Body of pancreas (tissue), 4 donors: ENCODE results near the gene CCDC57. TPM values are rescaled to one million over a fixed set of nuclear protein-coding genes. Genes with fewer than 3 reads are reported as not detected.

Experiments
- ATAC-seq: fragments of 150-250 bp; one replicate; pipeline ENCODE4 v1.9.1; 2016
- DNase-seq, 4 donors: peaks; one replicate each; pipeline ENCODE4 v3.0.0-alpha.2; 2019
- H3K27ac ChIP-seq, 4 donors: fragments of 200-600 bp; sonication (generic); 1 replicate in 3 of 4; 2 replicates in 1 of 4; pipeline versions ENCODE4 v1.5.1 to v1.6.1; 2016 to 2019; ENCODE audit warnings: mild to moderate bottlenecking in 1 of 4, mixed read lengths in 1 of 4, moderate library complexity in 1 of 4
- H3K27me3 ChIP-seq, 2 donors: fragments of 200-600 bp; sonication (generic); one replicate each; pipeline ENCODE4 v1.6.0; 2016; ENCODE audit warnings: mild to moderate bottlenecking in 1 of 2
- H3K36me3 ChIP-seq, 2 donors: fragments of 200-600 bp; sonication (generic); replicated peaks in 1 of 2; 2 replicates each; pipeline ENCODE4 v1.5.1; 2016; ENCODE audit warnings: low read depth in 2 of 2; ENCODE audit not compliant: insufficient read depth in 1 of 2
- H3K4me1 ChIP-seq: fragments of 200-600 bp; sonication (generic); one replicate; pipeline ENCODE4 v1.6.0; 2016
- H3K4me3 ChIP-seq, 2 donors: fragments of 200-600 bp; sonication (generic); 1 replicate in 1 of 2; 2 replicates in 1 of 2; pipeline ENCODE4 v1.5.1; 2016 to 2019
- H3K9me3 ChIP-seq, 3 donors: fragments of 200-600 bp; sonication (generic); 1 replicate in 2 of 3; 2 replicates in 1 of 3; pipeline ENCODE4 v1.5.1; 2016
- CTCF ChIP-seq, 7 experiments: fragments of 450-650 bp in 4 of 7; fragments of 200-600 bp in 3 of 7; sonication (generic) in 3 of 7; IDR thresholded peaks; one replicate each; pipeline ENCODE4 v1.5.1; 2016 to 2019; ENCODE audit warnings: antibody characterized with exemption in 7 of 7
- POLR2A ChIP-seq, 3 donors: fragments of 450-650 bp; IDR thresholded peaks; one replicate each; pipeline ENCODE4 v1.6.1; 2016; ENCODE audit warnings: antibody characterized with exemption in 3 of 3, mild to moderate bottlenecking in 2 of 3
- WGBS, 2 donors: methylation state at CpG; one replicate each; pipeline ENCODE4 v1.1.5; 2017; 5-methylcytosine and 5-hydroxymethylcytosine counted together
- intact Hi-C: fragments of 100-400 bp; cut with DNase I; formaldehyde crosslinking; loops from one replicate; pipeline ENCODE4 v1.15.1; 2023
- total RNA-seq, 2 donors: library from RNA; depleted of rRNA; stranded (reverse); fragments of >200 nt; gene quantifications; one replicate each; pipeline ENCODE4 v1.1.0, GENCODE V29; 2016

CCDC57 gene
- total RNA-seq, 2 donors from 2014 or later, result 24.1 to 60.3 TPM

- Histone ChIP-seq H3K27me3 (peaks cover 0 to 20% of the 10 kb centered on the region in 2 donors), H3K36me3 (no peaks in the 10 kb centered on the region), H3K27ac (no peak overlapping the region), H3K9me3 (no peaks in the 10 kb centered on the region), H3K4me1 (peaks cover 14% of the 10 kb centered on the region), H3K4me3 (no peak overlapping the region)
- intact Hi-C loops, result no loop called here
- peak in 1 of 4 donors; percentile 11 for DNase-seq
- 85 to 100% methylated on average over 1 to 15 of the region's 15 CpGs for WGBS, 2 donors
- ATAC-seq, result no peak
- TF ChIP-seq CTCF (IDR thresholded peaks at IDR 0.05) (no peak), POLR2A (IDR thresholded peaks at IDR 0.05) (no peak)
These were observed 13.6 kb upstream of the CCDC57 start for GRCh38 chr17:82226146-82226808.

- Histone ChIP-seq H3K4me1 (peaks cover 6% of the 10 kb centered on the region), H3K27me3 (peaks cover 0 to 20% of the 10 kb centered on the region in 2 donors), H3K27ac (no peak overlapping the region), H3K36me3 (no peaks in the 10 kb centered on the region), H3K9me3 (no peaks in the 10 kb centered on the region), H3K4me3 (no peak overlapping the region)
- ATAC-seq (no peak), DNase-seq (no peak)
- 75 to 79% methylated on average over 9 to 24 of the region's 24 CpGs for WGBS, 2 donors
- TF ChIP-seq POLR2A (IDR thresholded peaks at IDR 0.05) (no peak), CTCF (IDR thresholded peaks at IDR 0.05) (no peak)
- intact Hi-C loops, result no loop called here
These were observed 12.9 kb upstream of the CCDC57 start for GRCh38 chr17:82225368-82226029.

GRCh38 chr17:82224666-82225065 lies 12.0 kb upstream of the CCDC57 start:
- Histone ChIP-seq H3K9me3 (no peaks in the 10 kb centered on the region), H3K4me1 (no peaks in the 10 kb centered on the region), H3K27me3 (peaks cover 0 to 14% of the 10 kb centered on the region in 2 donors), H3K27ac (no peak overlapping the region), H3K36me3 (no peaks in the 10 kb centered on the region), H3K4me3 (no peak overlapping the region)
- TF ChIP-seq CTCF (IDR thresholded peaks at IDR 0.05) (no peak), POLR2A (IDR thresholded peaks at IDR 0.05) (no peak)
- intact Hi-C loops, result no loop called here
- ATAC-seq (no peak), DNase-seq (no peak)
- 77 to 82% methylated on average over 8 of the region's 8 CpGs for WGBS, 2 donors

- no peak overlapping the region for H3K27ac ChIP-seq
- WGBS, 2 donors, result 68 to 76% methylated on average over 5 of the region's 5 CpGs
These were observed 10.9 kb upstream of the CCDC57 start for GRCh38 chr17:82223517-82223916.

More at GRCh38 chr17:82223517-82223916, 10.9 kb upstream of the CCDC57 start:
- ATAC-seq (no peak), DNase-seq (no peak)
- intact Hi-C loops, result no loop called here
- peaks cover 0 to 6% of the 10 kb centered on the region in 2 donors for H3K27me3 ChIP-seq
- TF ChIP-seq CTCF (IDR thresholded peaks at IDR 0.05), result no peak
- TF ChIP-seq POLR2A (IDR thresholded peaks at IDR 0.05), result no peak
- no peaks in the 10 kb centered on the region for H3K4me1 ChIP-seq
- no peaks in the 10 kb centered on the region for H3K36me3 ChIP-seq
- no peaks in the 10 kb centered on the region for H3K9me3 ChIP-seq
- no peak overlapping the region for H3K4me3 ChIP-seq
